GM12892 (cell line): Measurements from ENCODE around the gene MFSD8.

Source experiments
- POLR2A ChIP-seq: IDR thresholded peaks from 2 replicates; pipeline ENCODE4 v1.6.1; 2011; ENCODE audit warnings: low read depth, low read length, control low read depth
- POLR2AphosphoS5 ChIP-seq: IDR thresholded peaks from 2 replicates; pipeline ENCODE4 v1.6.1; 2011; ENCODE audit warnings: low read depth, low read length, control low read depth
- TAF1 ChIP-seq: IDR thresholded peaks from 2 replicates; pipeline ENCODE4 v1.6.1; 2011; ENCODE audit warnings: low read depth, mild to moderate bottlenecking, control low read depth, low read length, borderline replicate concordance

GRCh38 chr4:127985989-127986388 lies 21.0 kb upstream of the MFSD8 start:
- no peak for TF ChIP-seq POLR2A
- TF ChIP-seq POLR2AphosphoS5, result no peak
- TF ChIP-seq TAF1, result no peak
